Subcutaneous abdominal adipose tissue (tissue), 5 donors: ENCODE data around the gene AFTPH.

Experiments
- H3K27ac ChIP-seq: one replicate; pipeline ENCODE4 v1.7.0; 2013; ENCODE audit warnings: low read depth, mild to moderate bottlenecking, inconsistent platforms, low read length, moderate library complexity
- H3K27me3 ChIP-seq, 5 donors: one replicate each; pipeline ENCODE4 v1.7.0; 2013; ENCODE audit warnings: low read length in 5 of 5, inconsistent platforms in 1 of 5; ENCODE audit not compliant: control insufficient read depth in 5 of 5, insufficient read depth in 4 of 5
- H3K36me3 ChIP-seq, 5 donors: one replicate each; pipeline ENCODE4 v1.7.0; 2013; ENCODE audit warnings: low read length in 5 of 5; ENCODE audit not compliant: control insufficient read depth in 5 of 5, insufficient read depth in 5 of 5
- H3K4me1 ChIP-seq, 5 donors: one replicate each; pipeline ENCODE4 v1.7.0; 2013; ENCODE audit warnings: low read length in 5 of 5, mild to moderate bottlenecking in 3 of 5, moderate library complexity in 1 of 5; ENCODE audit not compliant: control insufficient read depth in 5 of 5, insufficient read depth in 5 of 5
- H3K4me3 ChIP-seq, 5 donors: one replicate each; pipeline ENCODE4 v1.7.0; 2013; ENCODE audit warnings: low read length in 5 of 5, low read depth in 1 of 5
- H3K9ac ChIP-seq, 5 donors: one replicate each; pipeline ENCODE4 v1.7.0; 2013; ENCODE audit warnings: low read length in 5 of 5, mild to moderate bottlenecking in 4 of 5, moderate library complexity in 3 of 5
- H3K9me3 ChIP-seq, 5 donors: one replicate each; pipeline ENCODE4 v1.7.0; 2013; ENCODE audit warnings: low read length in 5 of 5; ENCODE audit not compliant: control insufficient read depth in 5 of 5
- donor health status: healthy.
- donor health status: healthy.
- donor health status: healthy.
- donor health status: healthy.
- donor health status: healthy.

The AFTPH gene

GRCh38 chr2:64493788-64494187, 30.3 kb upstream of the AFTPH start:
- Histone ChIP-seq H3K4me1 (peaks cover 0 to 22% (median under 1%) of the 10 kb centered on the region in 5 donors), H3K9me3 (no peaks in the 10 kb centered on the region), H3K27me3 (no peaks in the 10 kb centered on the region), H3K36me3 (no peaks in the 10 kb centered on the region), H3K27ac (no peak overlapping the region), H3K4me3 (no peak overlapping the region), H3K9ac (no peak overlapping the region)

- no peaks in the 10 kb centered on the region for H3K4me1 ChIP-seq
- H3K4me3 ChIP-seq, result no peak overlapping the region
- H3K27ac ChIP-seq, result no peak overlapping the region
Measured at GRCh38 chr2:64498438-64498837, 25.7 kb upstream of the AFTPH start.

GRCh38 chr2:64500549-64500948, 23.6 kb upstream of the AFTPH start:
- Histone ChIP-seq H3K27me3 (no peaks in the 10 kb centered on the region), H3K4me3 (no peak overlapping the region), H3K9ac (no peak overlapping the region), H3K27ac (no peak overlapping the region), H3K4me1 (no peaks in the 10 kb centered on the region), H3K9me3 (no peaks in the 10 kb centered on the region), H3K36me3 (no peaks in the 10 kb centered on the region)

More at GRCh38 chr2:64498438-64498837, 25.7 kb upstream of the AFTPH start:
- Histone ChIP-seq H3K36me3 (no peaks in the 10 kb centered on the region), H3K9me3 (no peaks in the 10 kb centered on the region), H3K9ac (no peak overlapping the region), H3K27me3 (no peaks in the 10 kb centered on the region)

GRCh38 chr2:64501946-64502345, 22.2 kb upstream of the AFTPH start:
- Histone ChIP-seq H3K36me3 (no peaks in the 10 kb centered on the region), H3K9ac (no peak overlapping the region), H3K9me3 (no peaks in the 10 kb centered on the region), H3K27me3 (no peaks in the 10 kb centered on the region), H3K27ac (no peak overlapping the region), H3K4me1 (no peaks in the 10 kb centered on the region), H3K4me3 (no peak overlapping the region)

GRCh38 chr2:64502860-64503259, 21.3 kb upstream of the AFTPH start:
- Histone ChIP-seq H3K36me3 (no peaks in the 10 kb centered on the region), H3K4me3 (no peak overlapping the region), H3K4me1 (no peaks in the 10 kb centered on the region), H3K9me3 (no peaks in the 10 kb centered on the region), H3K27me3 (no peaks in the 10 kb centered on the region), H3K27ac (no peak overlapping the region), H3K9ac (no peak overlapping the region)

- Histone ChIP-seq H3K4me3 (no peak overlapping the region), H3K4me1 (no peaks in the 10 kb centered on the region), H3K9ac (no peak overlapping the region), H3K36me3 (no peaks in the 10 kb centered on the region), H3K27me3 (no peaks in the 10 kb centered on the region), H3K27ac (no peak overlapping the region), H3K9me3 (no peaks in the 10 kb centered on the region)
Measured at GRCh38 chr2:64504774-64505720, 19.1 kb upstream of the AFTPH start.

GRCh38 chr2:64506686-64507085, 17.4 kb upstream of the AFTPH start:
- no peaks in the 10 kb centered on the region for H3K4me1 ChIP-seq
- H3K27me3 ChIP-seq, result no peaks in the 10 kb centered on the region
- H3K36me3 ChIP-seq, result no peaks in the 10 kb centered on the region
- H3K9me3 ChIP-seq, result no peaks in the 10 kb centered on the region
- no peak overlapping the region for H3K27ac ChIP-seq
- H3K9ac ChIP-seq, result no peak overlapping the region
- H3K4me3 ChIP-seq, result no peak overlapping the region

GRCh38 chr2:64514008-64514407, 10.1 kb upstream of the AFTPH start:
- Histone ChIP-seq H3K9ac (no peak overlapping the region), H3K27ac (no peak overlapping the region), H3K4me3 (no peak overlapping the region), H3K36me3 (no peaks in the 10 kb centered on the region), H3K27me3 (no peaks in the 10 kb centered on the region), H3K9me3 (no peaks in the 10 kb centered on the region), H3K4me1 (no peaks in the 10 kb centered on the region)

- no peaks in the 10 kb centered on the region for H3K27me3 ChIP-seq
- no peak overlapping the region for H3K9ac ChIP-seq
- H3K4me3 ChIP-seq, result no peak overlapping the region
- H3K4me1 ChIP-seq, result no peaks in the 10 kb centered on the region
- no peak overlapping the region for H3K27ac ChIP-seq
- H3K36me3 ChIP-seq, result no peaks in the 10 kb centered on the region
- H3K9me3 ChIP-seq, result no peaks in the 10 kb centered on the region
Measured at GRCh38 chr2:64515086-64515485, 9.0 kb upstream of the AFTPH start.

GRCh38 chr2:64516651-64517510, 7.2 kb upstream of the AFTPH start:
- Histone ChIP-seq H3K36me3 (no peaks in the 10 kb centered on the region), H3K27ac (no peak overlapping the region), H3K4me1 (no peaks in the 10 kb centered on the region), H3K9me3 (no peaks in the 10 kb centered on the region), H3K9ac (no peak overlapping the region), H3K27me3 (no peaks in the 10 kb centered on the region), H3K4me3 (no peak overlapping the region)
